ENCODE data around the gene TMEM132D. TPM values are rescaled to one million over a fixed set of nuclear protein-coding genes. Genes with fewer than 3 reads are reported as not detected.

The TMEM132D gene
- total and polyA plus RNA-seq, 2 donors from 2014 or later, result 0.13 TPM; not detected in 1

GRCh38 chr12:129294868-129295267 lies 609.0 kb downstream of the TMEM132D start:
- no peaks in the 10 kb centered on the region for H3K36me3 ChIP-seq (ENCODE audit: control insufficient read depth in 2 of 3, insufficient read depth in 3 of 3, low read length in 3 of 3)
- no peaks in the 10 kb centered on the region for H3K27me3 ChIP-seq (ENCODE audit: control insufficient read depth, insufficient read depth, low read length)
- DNase-seq (no peak), FAIRE-seq (no peak)
- H3K4me3 ChIP-seq (ENCODE audit: low read length in 3 of 3), result no peak overlapping the region
- H3K4me1 ChIP-seq (ENCODE audit: control insufficient read depth in 2 of 3, insufficient read depth in 2 of 3, low read depth in 1 of 3, low read length in 3 of 3), result no peaks in the 10 kb centered on the region
- no peak overlapping the region for H3K27ac ChIP-seq (ENCODE audit: low read depth in 2 of 2, low read length in 2 of 2)
- peaks cover 0 to 3% (median 0%) of the 10 kb centered on the region in 3 donors for H3K9me3 ChIP-seq (ENCODE audit: control insufficient read depth in 2 of 3, insufficient read depth in 1 of 3, low read length in 3 of 3)
- H3K9ac ChIP-seq (ENCODE audit: low read length in 3 of 3), result no peak overlapping the region
- intact Hi-C loops (cut with DNase I), result no loop called here
- no peak for TF ChIP-seq CTCF (IDR thresholded peaks at IDR 0.05; ENCODE audit: borderline replicate concordance, extremely low read depth, insufficient read depth)

GRCh38 chr12:129279771-129280170 lies 624.1 kb downstream of the TMEM132D start:
- intact Hi-C loops (cut with DNase I), result no loop called here
- Histone ChIP-seq H3K27me3 (ENCODE audit: control insufficient read depth, insufficient read depth, low read length) (no peaks in the 10 kb centered on the region), H3K9me3 (ENCODE audit: control insufficient read depth in 2 of 3, insufficient read depth in 1 of 3, low read length in 3 of 3) (no peaks in the 10 kb centered on the region), H3K36me3 (ENCODE audit: control insufficient read depth in 2 of 3, insufficient read depth in 3 of 3, low read length in 3 of 3) (no peaks in the 10 kb centered on the region), H3K4me3 (ENCODE audit: low read length in 3 of 3) (no peak overlapping the region), H3K27ac (ENCODE audit: low read depth in 2 of 2, low read length in 2 of 2) (no peak overlapping the region), H3K9ac (ENCODE audit: low read length in 3 of 3) (no peak overlapping the region), H3K4me1 (ENCODE audit: control insufficient read depth in 2 of 3, insufficient read depth in 2 of 3, low read depth in 1 of 3, low read length in 3 of 3) (no peaks in the 10 kb centered on the region)
- no peak for DNase-seq
- TF ChIP-seq CTCF (IDR thresholded peaks at IDR 0.05; ENCODE audit: borderline replicate concordance, extremely low read depth, insufficient read depth), result no peak
- FAIRE-seq, result no peak

- no peak overlapping the region for H3K9ac ChIP-seq (ENCODE audit: low read length in 3 of 3)
- H3K4me3 ChIP-seq (ENCODE audit: low read length in 3 of 3), result no peak overlapping the region
- no peaks in the 10 kb centered on the region for H3K27me3 ChIP-seq (ENCODE audit: control insufficient read depth, insufficient read depth, low read length)
- H3K4me1 ChIP-seq (ENCODE audit: control insufficient read depth in 2 of 3, insufficient read depth in 2 of 3, low read depth in 1 of 3, low read length in 3 of 3), result no peaks in the 10 kb centered on the region
- intact Hi-C loops (cut with DNase I), result no loop called here
- no peaks in the 10 kb centered on the region for H3K36me3 ChIP-seq (ENCODE audit: control insufficient read depth in 2 of 3, insufficient read depth in 3 of 3, low read length in 3 of 3)
- TF ChIP-seq CTCF (IDR thresholded peaks at IDR 0.05; ENCODE audit: borderline replicate concordance, extremely low read depth, insufficient read depth), result no peak
- H3K27ac ChIP-seq (ENCODE audit: low read depth in 2 of 2, low read length in 2 of 2), result no peak overlapping the region
- DNase-seq (no peak), FAIRE-seq (no peak)
- H3K9me3 ChIP-seq (ENCODE audit: control insufficient read depth in 2 of 3, insufficient read depth in 1 of 3, low read length in 3 of 3), result no peaks in the 10 kb centered on the region
Measured at GRCh38 chr12:129276361-129277060, 627.3 kb downstream of the TMEM132D start.

All from kidney (tissue), 14 donors.